Measurements from ENCODE around the gene HMCN1.
"Not testable (repeated sequence)": the region's sequence is repeated elsewhere in the genome, so short reads cannot be mapped to it uniquely, and the experiment has no call there.

Gene HMCN1

GRCh38 chr1:186202776-186203175, 468.6 kb downstream of the HMCN1 start:
- no peak for DNase-seq (ENCODE audit: low spot score)

- DNase-seq (ENCODE audit: low spot score): no peak
These were observed 471.9 kb downstream of the HMCN1 start for GRCh38 chr1:186206048-186206570.

GRCh38 chr1:186207391-186208085, 473.3 kb downstream of the HMCN1 start:
- no peak for DNase-seq (ENCODE audit: low spot score)

- DNase-seq (ENCODE audit: low spot score): no peak
These were observed 474.4 kb downstream of the HMCN1 start for GRCh38 chr1:186208405-186209129.

- no peak for DNase-seq (ENCODE audit: low spot score)
These were observed 476.1 kb downstream of the HMCN1 start for GRCh38 chr1:186210258-186210657.

- not testable (repeated sequence) for DNase-seq (ENCODE audit: low spot score)
These were observed 477.4 kb downstream of the HMCN1 start for GRCh38 chr1:186211583-186211982.

- DNase-seq (ENCODE audit: low spot score): peak; percentile 90
These were observed 478.5 kb downstream of the HMCN1 start for GRCh38 chr1:186212568-186213224.

DNA sequence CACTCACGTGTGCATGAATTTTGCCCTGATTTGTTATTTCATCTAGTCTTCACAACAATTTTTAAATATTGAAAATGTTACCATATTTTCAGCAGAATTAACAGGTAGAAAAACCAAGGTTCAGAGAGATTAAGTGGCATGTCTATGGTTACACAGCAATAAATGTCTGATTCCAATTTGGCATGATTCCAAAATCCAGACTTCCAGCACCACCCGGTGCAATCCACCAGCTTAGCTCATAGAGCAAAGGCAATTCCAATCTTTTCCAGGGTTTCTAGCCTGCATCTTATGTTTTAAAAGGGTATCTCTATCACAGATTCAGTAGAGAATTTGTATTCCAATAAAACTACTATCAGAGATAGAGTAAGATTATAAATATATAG, 479.0 kb downstream of the HMCN1 start:
- no peak for DNase-seq (ENCODE audit: low spot score)

GRCh38 chr1:186214791-186215190, 480.6 kb downstream of the HMCN1 start:
- DNase-seq (ENCODE audit: low spot score): no peak

DNA sequence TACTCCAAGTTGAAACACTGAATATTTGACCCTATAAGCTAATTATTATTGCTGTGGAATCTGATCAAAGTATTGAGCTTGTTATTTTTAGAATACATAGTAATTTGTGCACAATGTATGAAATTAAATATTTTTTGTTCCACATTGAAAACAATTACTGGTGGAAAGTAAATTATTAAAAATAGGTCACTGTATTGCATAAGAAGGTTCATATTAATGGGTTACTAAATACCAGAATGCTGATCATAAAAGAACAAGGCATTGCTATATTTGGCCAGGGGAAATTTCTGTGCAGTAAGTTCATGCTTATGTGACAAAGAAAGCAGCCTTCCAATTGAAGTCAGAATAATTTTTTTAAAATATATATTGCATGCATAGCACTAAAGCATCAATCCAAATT, 481.4 kb downstream of the HMCN1 start:
- no peak for DNase-seq (ENCODE audit: low spot score)

DNA sequence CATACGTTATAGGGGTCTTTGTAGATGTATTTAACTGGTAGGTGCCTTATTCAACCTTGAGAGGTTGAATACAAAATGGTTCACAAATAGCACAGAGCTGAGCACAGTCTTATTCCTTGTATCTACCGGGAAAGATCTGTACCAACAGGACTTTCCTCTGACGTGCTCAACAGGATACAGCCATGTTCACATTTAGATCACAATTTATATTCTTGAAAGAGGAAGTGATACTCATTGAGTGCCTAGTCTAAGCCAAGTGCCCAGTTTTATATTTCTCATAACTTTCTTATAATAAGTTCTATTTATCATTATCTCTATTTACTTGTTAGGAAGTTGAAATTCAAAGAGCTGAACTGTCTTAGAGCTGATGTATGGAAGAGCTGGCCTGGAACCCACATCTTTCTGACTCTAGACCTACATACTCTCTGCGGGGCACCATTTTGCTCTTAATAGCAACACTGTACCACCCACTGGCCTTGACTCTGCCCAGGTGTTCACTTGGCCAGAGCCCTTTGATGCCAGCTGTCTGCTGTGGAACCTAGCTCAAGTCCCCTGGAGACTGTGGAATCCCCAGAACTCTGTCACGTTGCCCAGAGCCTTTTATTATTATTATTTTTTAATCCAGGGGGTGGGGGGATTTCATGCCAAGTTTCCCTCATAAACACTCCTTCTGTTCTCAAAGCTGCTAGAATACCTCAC, 484.6 kb downstream of the HMCN1 start:
- no peak for DNase-seq (ENCODE audit: low spot score)

DNA sequence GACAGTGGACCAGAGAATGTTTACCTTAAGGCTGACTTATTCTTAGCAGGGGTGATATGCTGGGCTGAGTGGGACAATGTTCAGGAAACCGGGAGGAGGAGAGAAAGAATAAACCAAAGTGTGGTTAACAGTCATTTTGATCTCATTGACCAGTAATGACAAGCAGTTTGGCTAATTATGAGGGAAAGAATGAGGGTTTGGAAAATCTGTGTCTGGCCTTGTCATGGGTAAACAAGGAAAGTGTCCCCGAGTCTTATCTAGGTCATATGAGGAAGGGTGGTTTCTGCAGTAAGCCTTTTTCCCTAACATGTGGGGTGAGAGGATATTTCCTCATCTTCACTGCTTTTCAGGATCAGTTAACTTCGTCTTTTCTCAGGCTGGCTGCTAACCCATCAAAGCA, 485.9 kb downstream of the HMCN1 start:
- no peak for DNase-seq (ENCODE audit: low spot score)

- no peak for DNase-seq (ENCODE audit: low spot score)
These were observed 486.7 kb downstream of the HMCN1 start for GRCh38 chr1:186220911-186221310.

DNA sequence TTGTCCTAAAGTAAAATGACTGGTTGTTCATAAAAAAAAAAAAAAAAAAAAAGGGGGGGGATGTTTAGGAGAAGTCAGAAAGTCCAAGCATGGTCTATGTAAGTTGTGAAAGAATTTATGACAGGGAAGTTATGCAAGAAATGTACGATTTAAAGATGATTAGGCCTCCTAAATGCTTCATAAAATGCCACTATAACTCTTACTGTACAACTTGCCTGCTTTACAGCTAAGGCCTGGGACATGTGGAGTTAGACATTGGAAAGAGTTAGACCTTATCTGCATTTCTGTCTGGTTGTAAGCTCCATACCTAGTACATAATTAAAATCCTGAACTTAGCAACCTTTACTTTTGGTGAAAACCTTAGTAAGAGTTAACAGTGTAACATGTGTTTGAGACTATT, 490.9 kb downstream of the HMCN1 start:
- no peak for DNase-seq (ENCODE audit: low spot score)

GRCh38 chr1:186228749-186229148, 494.6 kb downstream of the HMCN1 start:
- DNase-seq (ENCODE audit: low spot score): no peak

DNA sequence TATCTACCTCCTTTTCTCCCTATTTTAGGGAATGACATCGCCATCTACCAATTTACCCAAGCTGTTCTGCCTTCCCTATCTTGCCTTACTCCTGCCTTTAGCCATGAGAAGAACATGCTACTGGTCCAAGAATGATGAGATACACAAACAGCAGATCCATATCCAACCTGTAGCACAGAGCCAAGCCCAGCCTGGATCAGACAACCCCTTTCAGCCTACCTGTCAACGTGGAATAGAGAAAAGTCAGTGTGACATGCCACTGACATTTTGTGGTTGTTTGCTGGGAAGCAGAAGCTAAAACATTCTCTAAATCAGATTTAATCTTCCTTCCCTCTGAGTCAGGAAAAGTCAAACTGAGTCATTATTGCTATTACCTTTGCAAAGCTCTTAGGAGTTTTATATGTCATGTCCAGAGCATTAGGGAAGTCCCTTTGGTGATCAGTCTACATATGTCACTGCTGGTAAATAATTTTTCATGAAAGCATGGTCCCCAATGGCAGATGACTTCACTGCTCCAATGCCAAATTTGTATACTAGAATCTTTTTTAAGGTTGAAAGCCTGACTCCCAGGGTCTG, 497.8 kb downstream of the HMCN1 start:
- no peak for DNase-seq (ENCODE audit: low spot score)

DNA sequence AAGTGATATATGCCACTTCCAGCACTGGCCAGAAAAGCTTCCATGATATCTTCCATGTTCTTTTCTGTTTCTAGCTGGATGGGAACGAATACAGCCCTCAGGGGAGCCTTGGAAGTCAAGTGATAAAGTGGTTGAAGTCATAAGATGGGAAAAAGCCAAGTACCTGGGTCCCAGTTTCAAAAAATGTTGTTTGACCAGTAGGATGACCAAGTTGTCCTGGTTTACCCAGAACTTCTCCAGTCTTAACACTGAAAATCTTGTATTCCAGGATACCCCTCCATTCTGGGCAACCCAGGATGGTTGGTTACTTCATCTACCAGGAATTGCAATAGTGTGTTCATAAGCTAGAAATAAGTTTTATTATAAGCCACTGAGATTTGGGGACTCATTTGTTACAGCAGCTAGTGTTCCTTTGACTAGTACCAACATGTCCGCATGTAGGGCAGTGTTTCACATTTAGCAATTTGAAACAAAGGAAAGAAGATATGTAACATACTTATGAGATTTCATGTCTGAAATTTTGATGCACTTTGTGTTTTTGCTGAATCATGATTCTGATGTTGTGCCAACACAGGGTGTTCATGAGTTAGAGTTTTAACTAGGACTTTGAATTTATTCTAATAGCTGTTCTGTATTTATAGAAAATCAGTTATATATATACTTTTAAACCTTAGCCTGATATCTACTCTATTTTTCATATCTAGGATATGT, 500.9 kb downstream of the HMCN1 start:
- no peak for DNase-seq (ENCODE audit: low spot score)

GRCh38 chr1:186235696-186236095, 501.5 kb downstream of the HMCN1 start:
- DNase-seq (ENCODE audit: low spot score): no peak

- DNase-seq (ENCODE audit: low spot score): no peak
These were observed 502.7 kb downstream of the HMCN1 start for GRCh38 chr1:186236921-186237320.

DNA sequence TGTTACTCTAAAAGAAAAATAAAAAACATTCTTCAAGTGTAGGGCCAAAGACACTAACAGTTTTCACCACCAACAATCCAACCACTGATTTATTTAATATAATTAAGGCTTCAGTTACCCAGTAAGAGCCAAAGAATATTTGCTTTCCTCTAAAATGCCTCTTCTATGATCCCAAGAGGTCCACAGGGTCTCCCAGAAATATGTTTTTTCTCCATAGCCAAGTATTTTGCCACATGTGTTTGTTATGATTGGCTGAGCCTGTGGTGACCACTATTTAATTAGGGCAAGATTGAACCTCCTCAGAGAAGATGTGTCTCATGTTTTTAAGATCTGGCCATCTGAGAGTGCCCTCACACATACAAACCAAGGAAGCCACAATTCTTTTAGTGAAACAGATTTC, 505.0 kb downstream of the HMCN1 start:
- DNase-seq (ENCODE audit: low spot score): no peak

DNA sequence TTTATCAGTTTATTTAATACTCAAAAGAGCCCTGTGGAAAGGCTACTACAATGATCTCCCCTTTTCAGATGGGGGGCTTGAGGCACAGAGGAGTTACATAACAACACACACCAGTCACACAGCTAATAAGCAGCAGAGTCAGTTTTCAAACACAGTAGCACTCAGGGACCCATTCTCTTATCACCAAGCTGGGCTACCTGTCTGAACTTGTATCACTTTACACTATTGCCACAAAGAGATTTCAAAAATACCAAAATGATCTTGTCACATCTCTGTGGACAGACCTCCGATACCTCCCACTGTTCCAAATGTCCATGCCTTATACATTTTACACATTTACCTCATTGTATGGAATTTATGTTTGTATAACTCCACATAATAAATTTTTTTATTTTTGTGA, 506.2 kb downstream of the HMCN1 start:
- no peak for DNase-seq (ENCODE audit: low spot score)

Data from Ammon's horn (tissue), 1 donor.